ENCODE data around the gene RBM10. TPM values are rescaled to one million over a fixed set of nuclear protein-coding genes. Genes with fewer than 3 reads are reported as not detected.

RBM10 gene
- total RNA-seq, 1 donor from 2014 or later, result 41.9 TPM

DNA sequence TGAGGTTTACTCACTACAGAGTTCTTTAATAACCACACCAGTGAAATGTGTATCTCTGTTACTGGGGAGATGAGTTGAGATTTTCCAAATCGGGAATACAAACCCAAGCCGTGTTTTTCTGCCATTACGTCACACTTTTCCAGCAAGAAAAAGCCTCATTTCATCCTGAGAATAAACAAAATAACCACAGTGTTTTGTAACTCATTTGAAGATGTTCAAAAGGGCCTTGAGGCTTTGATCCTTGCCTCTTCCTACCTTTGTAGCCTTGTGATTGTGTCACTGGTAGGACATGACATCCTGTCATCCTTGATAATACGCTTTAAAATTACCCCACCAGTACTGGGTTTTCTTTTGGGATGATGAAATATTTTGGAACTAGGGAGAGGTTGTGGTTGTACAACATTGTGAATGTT is 90.7 kb downstream of the RBM10 start:
- no peak for DNase-seq (ENCODE audit: low read depth in 2 of 2)

Other genes with a start within 250 kb of the RBM10 start
- gene JADE3, start 232.8 kb upstream of the RBM10 start, total RNA-seq, result 7.1 and 8.9 TPM in 2 replicates
- gene RGN, start 66.8 kb upstream of the RBM10 start, total RNA-seq, result 0.20 and 0.65 TPM in 2 replicates
- gene NDUFB11, start 519 bp upstream of the RBM10 start, total RNA-seq, result 74.1 and 98.4 TPM in 2 replicates
- 79.8 and 94.8 TPM in 2 replicates for gene UBA1, start 48.6 kb downstream of the RBM10 start, total RNA-seq
- 37.9 and 39.5 TPM in 2 replicates for gene CDK16, start 73.5 kb downstream of the RBM10 start, total RNA-seq
- 25.1 and 42.9 TPM in 2 replicates for gene USP11, start 87.8 kb downstream of the RBM10 start, total RNA-seq
- not detected in 2 replicates for gene ZNF157, start 225.4 kb downstream of the RBM10 start, total RNA-seq

All from lung microvascular endothelial cell (primary cell).